BLaER1 treated with 17β-estradiol and CSF1 and Interleukin-3, amounts not matched to agents 10 nM and 100 nM (cell line): ENCODE data around the gene ZNF367.
A peak's percentile ranks its signal among the peaks of the same experiment; 100 is the strongest.

Experiments used
- H3K27ac ChIP-seq, 11 experiments: shearing (Covaris generic); formaldehyde crosslinking; 2 replicates each; pipeline ENCODE4 v1.8.1; 2022
- H3K27me3 ChIP-seq, 11 experiments: shearing (Covaris generic); formaldehyde crosslinking; 2 replicates each; pipeline ENCODE4 v1.8.1; 2022
- H3K36me3 ChIP-seq, 11 experiments: shearing (Covaris generic); formaldehyde crosslinking; 2 replicates each; pipeline ENCODE4 v1.8.1; 2022
- H3K4me1 ChIP-seq, 10 experiments: shearing (Covaris generic); formaldehyde crosslinking; 2 replicates each; pipeline ENCODE4 v1.8.1; 2022
- H3K4me2 ChIP-seq, 11 experiments: shearing (Covaris generic); formaldehyde crosslinking; 2 replicates each; pipeline ENCODE4 v1.8.1; 2022
- H3K4me3 ChIP-seq, 10 experiments: shearing (Covaris generic); formaldehyde crosslinking; 2 replicates each; pipeline ENCODE4 v1.8.1; 2022
- H3K9ac ChIP-seq, 11 experiments: shearing (Covaris generic); formaldehyde crosslinking; 2 replicates each; pipeline ENCODE4 v1.8.1; 2022
- H3K9me3 ChIP-seq, 11 experiments: shearing (Covaris generic); formaldehyde crosslinking; replicated peaks in 1 of 11; 2 replicates each; pipeline ENCODE4 v1.8.1; 2022
- H4K20me1 ChIP-seq, 11 experiments: shearing (Covaris generic); formaldehyde crosslinking; 2 replicates each; pipeline ENCODE4 v1.8.1; 2022
- Cebpa-rat ChIP-seq, 11 experiments: shearing (Covaris generic); IDR thresholded peaks; 2 replicates each; pipeline ENCODE4 v1.8.1; 2022

The ZNF367 gene

GRCh38 chr9:96344458-96345180, 73.6 kb downstream of the ZNF367 start:
- Histone ChIP-seq H3K9me3 (peaks cover 0 to 13% (median 4%) of the 10 kb centered on the region in 11 experiments; a peak in 7 of 22 replicates), H3K4me3 (no peak overlapping the region), H4K20me1 (no peaks in the 10 kb centered on the region), H3K4me2 (peak overlapping the region in 4 of 11 experiments; percentile 10 to 51 (median 36); a peak in 4 of 22 replicates), H3K9ac (no peak overlapping the region), H3K27ac (no peak overlapping the region), H3K4me1 (peaks cover 0 to 37% (median 24%) of the 10 kb centered on the region in 10 experiments; a peak in 15 of 20 replicates), H3K27me3 (no peaks in the 10 kb centered on the region), H3K36me3 (no peaks in the 10 kb centered on the region; a peak in 1 of 22 replicates)
- TF ChIP-seq Cebpa-rat (IDR thresholded peaks at IDR 0.05), result no peak

DNA sequence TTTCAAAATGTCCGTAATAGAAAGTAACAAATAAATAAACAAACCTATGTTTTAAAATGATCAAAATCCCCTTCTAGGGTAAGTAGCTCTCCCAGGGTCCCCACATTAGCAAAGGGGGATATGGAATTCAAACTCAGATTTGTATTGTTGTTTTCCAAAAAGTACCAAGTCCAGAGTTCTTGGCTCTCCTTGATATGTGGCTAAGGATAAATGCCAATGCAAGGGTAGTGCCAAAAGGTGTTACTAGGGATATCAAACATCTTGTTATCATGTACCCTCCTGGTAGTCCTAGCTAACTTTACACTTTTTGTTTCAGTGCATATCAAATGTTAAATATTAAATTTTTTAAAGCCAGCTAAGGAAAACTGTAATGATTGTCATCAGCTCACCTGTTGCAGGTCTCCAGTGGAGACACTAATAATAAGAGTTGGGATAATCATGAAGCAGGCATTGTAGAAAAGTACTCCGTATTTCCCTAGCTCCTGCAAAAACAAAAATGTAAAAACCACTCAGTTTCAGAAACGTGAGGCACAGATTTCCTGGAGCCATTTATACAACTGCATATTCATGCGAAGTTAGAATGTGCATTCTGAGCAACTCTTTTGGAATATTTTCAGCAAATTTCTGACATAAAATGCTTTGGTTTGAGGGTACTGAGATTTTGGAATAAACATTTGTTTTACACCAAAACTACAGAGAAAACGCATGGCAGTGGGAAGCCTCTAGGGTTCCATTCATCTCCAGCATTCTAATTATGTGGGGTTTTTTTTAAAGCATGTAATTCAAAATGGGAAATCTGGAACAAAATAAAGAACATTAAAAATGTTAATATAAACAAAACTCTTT, 74.4 kb downstream of the ZNF367 start:
- H3K36me3 ChIP-seq, result no peaks in the 10 kb centered on the region; a peak in 1 of 22 replicates
- no peaks in the 10 kb centered on the region for H3K27me3 ChIP-seq
- H3K4me3 ChIP-seq, result no peak overlapping the region
- H3K4me1 ChIP-seq, result peaks cover 0 to 44% (median 28%) of the 10 kb centered on the region in 10 experiments; a peak in 15 of 20 replicates
- peak overlapping the region in 4 of 11 experiments; percentile 10 to 51 (median 36); a peak in 5 of 22 replicates for H3K4me2 ChIP-seq
- H3K9ac ChIP-seq, result no peak overlapping the region
- H3K9me3 ChIP-seq, result peaks cover 0 to 13% (median 4%) of the 10 kb centered on the region in 11 experiments; a peak in 7 of 22 replicates
- no peaks in the 10 kb centered on the region for H4K20me1 ChIP-seq
- TF ChIP-seq Cebpa-rat (IDR thresholded peaks at IDR 0.05), result no peak
- H3K27ac ChIP-seq, result no peak overlapping the region

DNA sequence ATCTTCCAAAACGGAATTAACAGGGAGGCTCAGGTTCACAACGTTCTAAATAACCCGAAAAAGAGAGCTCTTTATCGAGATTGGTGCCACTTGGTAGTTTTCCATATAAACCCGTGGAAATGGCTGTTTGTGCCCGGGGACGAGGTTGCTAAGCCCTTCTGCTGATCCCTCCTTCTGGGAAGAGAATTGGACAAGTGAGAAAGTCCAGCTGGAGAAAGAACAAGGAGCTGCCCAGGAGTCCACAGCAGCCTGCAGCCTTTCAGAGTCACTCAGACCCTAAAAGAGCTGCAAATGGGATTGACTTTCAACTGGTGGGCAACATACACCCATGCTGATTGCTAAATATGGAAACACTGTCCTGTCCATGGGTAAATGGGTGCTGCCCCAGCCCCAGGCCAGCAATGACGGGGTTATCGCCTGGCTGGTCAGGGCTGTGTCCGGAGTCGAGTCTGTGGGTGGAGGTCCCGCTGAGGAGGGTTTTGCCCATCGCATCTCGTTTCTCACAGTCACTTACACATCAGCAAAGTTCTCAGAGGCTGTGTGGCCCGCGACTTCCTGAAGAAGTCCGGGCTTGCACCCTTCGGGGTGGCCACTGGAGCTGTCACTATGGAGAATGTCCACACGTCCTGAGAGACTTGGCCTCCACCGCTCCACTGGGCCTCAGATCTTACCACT, 75.5 kb downstream of the ZNF367 start:
- H3K27ac ChIP-seq, result no peak overlapping the region
- peaks cover 0 to 44% (median 28%) of the 10 kb centered on the region in 10 experiments; a peak in 15 of 20 replicates for H3K4me1 ChIP-seq
- no peaks in the 10 kb centered on the region for H3K36me3 ChIP-seq
- H3K27me3 ChIP-seq, result no peaks in the 10 kb centered on the region
- H3K4me2 ChIP-seq, result no peak overlapping the region
- H4K20me1 ChIP-seq, result no peaks in the 10 kb centered on the region
- H3K9ac ChIP-seq, result no peak overlapping the region
- no peak overlapping the region for H3K4me3 ChIP-seq
- no peak for TF ChIP-seq Cebpa-rat (IDR thresholded peaks at IDR 0.05)
- H3K9me3 ChIP-seq, result peaks cover 0 to 7% (median 0%) of the 10 kb centered on the region in 11 experiments; a peak in 1 of 22 replicates

- no peak for TF ChIP-seq Cebpa-rat (IDR thresholded peaks at IDR 0.05)
- H3K4me3 ChIP-seq, result no peak overlapping the region
- no peak overlapping the region for H3K4me2 ChIP-seq
- no peak overlapping the region for H3K27ac ChIP-seq
- H3K27me3 ChIP-seq, result no peaks in the 10 kb centered on the region
- H4K20me1 ChIP-seq, result no peaks in the 10 kb centered on the region
- peaks cover 0 to 33% (median 19%) of the 10 kb centered on the region in 10 experiments; a peak in 15 of 20 replicates for H3K4me1 ChIP-seq
- H3K9me3 ChIP-seq, result peaks cover 0 to 5% (median 0%) of the 10 kb centered on the region in 11 experiments; a peak in 1 of 22 replicates
- no peak overlapping the region for H3K9ac ChIP-seq
- no peaks in the 10 kb centered on the region for H3K36me3 ChIP-seq
Measured at GRCh38 chr9:96340707-96341106, 77.5 kb downstream of the ZNF367 start.

- Histone ChIP-seq H3K4me2 (no peak overlapping the region), H3K27ac (no peak overlapping the region), H3K4me3 (no peak overlapping the region), H3K4me1 (peaks cover 0 to 14% (median 10%) of the 10 kb centered on the region in 10 experiments; a peak in 13 of 20 replicates), H4K20me1 (no peaks in the 10 kb centered on the region), H3K36me3 (no peaks in the 10 kb centered on the region), H3K9ac (no peak overlapping the region), H3K27me3 (no peaks in the 10 kb centered on the region), H3K9me3 (no peaks in the 10 kb centered on the region)
- TF ChIP-seq Cebpa-rat (IDR thresholded peaks at IDR 0.05), result no peak
Measured at GRCh38 chr9:96338299-96338698, 79.9 kb downstream of the ZNF367 start.
